Prostate gland (tissue), 2 donors: ENCODE data around the gene RGS10. TPM values are rescaled to one million over a fixed set of nuclear protein-coding genes. Genes with fewer than 3 reads are reported as not detected.
"Not testable (repeated sequence)": the region's sequence is repeated elsewhere in the genome, so short reads cannot be mapped to it uniquely, and the experiment has no call there.

ENCODE experiments used
- DNase-seq: peaks from one replicate; pipeline ENCODE4 v3.0.0-alpha.2; 2019; ENCODE audit warnings: low spot score
- H3K27ac ChIP-seq, 2 donors: fragments of 200-600 bp; sonication (generic); 2 replicates each; pipeline ENCODE4 v1.5.1; 2017 to 2019
- H3K27me3 ChIP-seq: fragments of 200-600 bp; sonication (generic); replicated peaks from 2 replicates; pipeline ENCODE4 v1.5.1; 2019; ENCODE audit not compliant: insufficient read depth
- H3K36me3 ChIP-seq, 2 donors: fragments of 200-600 bp; sonication (generic); 1 replicate in 1 of 2; 2 replicates in 1 of 2; pipeline versions ENCODE4 v1.5.1 to v1.8.1; 2017 to 2019
- H3K4me1 ChIP-seq: fragments of 200-600 bp; sonication (generic); replicated peaks from 2 replicates; pipeline ENCODE4 v1.5.1; 2019
- H3K4me3 ChIP-seq, 2 donors: fragments of 200-600 bp; sonication (generic); 2 replicates each; pipeline ENCODE4 v1.5.1; 2017 to 2019
- H3K9me3 ChIP-seq: fragments of 200-600 bp; sonication (generic); 2 replicates; pipeline ENCODE4 v1.5.1; 2017
- CTCF ChIP-seq, 4 experiments: fragments of 200-600 bp in 2 of 4; fragments of 450-650 bp in 2 of 4; sonication (generic) in 2 of 4; IDR thresholded peaks; 1 replicate in 3 of 4; 2 replicates in 1 of 4; pipeline ENCODE4 v1.5.1; 2016 to 2019; ENCODE audit warnings: antibody characterized with exemption in 4 of 4, mild to moderate bottlenecking in 2 of 4, moderate library complexity in 2 of 4
- POLR2A ChIP-seq: fragments of 450-650 bp; IDR thresholded peaks from one replicate; pipeline ENCODE4 v1.6.1; 2016; ENCODE audit warnings: antibody characterized with exemption, mild to moderate bottlenecking
- POLR2AphosphoS5 ChIP-seq: sonication (generic); formaldehyde crosslinking; IDR thresholded peaks from one replicate; pipeline ENCODE4 v1.6.1; 2017; ENCODE audit warnings: antibody characterized with exemption
- WGBS: methylation state at CpG from one replicate; pipeline ENCODE4 v1.1.5; 2018; 5-methylcytosine and 5-hydroxymethylcytosine counted together
- intact Hi-C: fragments of 100-400 bp; cut with DNase I; formaldehyde crosslinking; loops from one replicate; pipeline ENCODE4 v1.14.2; 2022
- total RNA-seq, 2 donors: library from RNA; depleted of rRNA; stranded (reverse); fragments of >200 nt; gene quantifications; one replicate each; pipeline ENCODE4 v1.1.0, GENCODE V29; 2016

The RGS10 gene
- total RNA-seq, 2 donors from 2014 or later, result 12.4 to 67.7 TPM

- H3K27ac ChIP-seq, H3K4me3 ChIP-seq, intact Hi-C loops, H3K9me3 ChIP-seq, H3K4me1 ChIP-seq, H3K36me3 ChIP-seq, DNase-seq, H3K27me3 ChIP-seq: not testable (repeated sequence)
- peak; percentile 38 for TF ChIP-seq POLR2AphosphoS5
- WGBS, result 63% methylated on average over 8 of the region's 8 CpGs
Measured at GRCh38 chr10:119528663-119529237, 13.8 kb downstream of the RGS10 start.

- H3K27me3 ChIP-seq, result no peaks in the 10 kb centered on the region
- intact Hi-C loops, result no loop called here
- no peaks in the 10 kb centered on the region for H3K36me3 ChIP-seq
- no peak for DNase-seq
- H3K4me1 ChIP-seq, result peaks cover 8% of the 10 kb centered on the region
- no peak overlapping the region for H3K27ac ChIP-seq
- WGBS, result 78% methylated on average over 18 of the region's 18 CpGs
- TF ChIP-seq POLR2A (no peak), CTCF (IDR thresholded peaks at IDR 0.05) (no peak), POLR2AphosphoS5 (no peak)
- H3K4me3 ChIP-seq, result no peak overlapping the region
- no peaks in the 10 kb centered on the region for H3K9me3 ChIP-seq
Measured at GRCh38 chr10:119526621-119527592, 15.6 kb downstream of the RGS10 start.

- intact Hi-C loops, result no loop called here
- H3K27ac ChIP-seq, result no peak overlapping the region
- WGBS, result 56% methylated on average over 1 of the region's 1 CpG
- H3K4me3 ChIP-seq, result no peak overlapping the region
- H3K36me3 ChIP-seq, result no peaks in the 10 kb centered on the region
- H3K9me3 ChIP-seq, result no peaks in the 10 kb centered on the region
- DNase-seq, result no peak
- TF ChIP-seq POLR2A (no peak), POLR2AphosphoS5 (no peak), CTCF (IDR thresholded peaks at IDR 0.05) (no peak)
- peaks cover 7% of the 10 kb centered on the region for H3K4me1 ChIP-seq
- no peaks in the 10 kb centered on the region for H3K27me3 ChIP-seq
Measured at GRCh38 chr10:119526149-119526548, 16.4 kb downstream of the RGS10 start.

GRCh38 chr10:119525116-119525515 is 17.4 kb downstream of the RGS10 start:
- TF ChIP-seq CTCF (IDR thresholded peaks at IDR 0.05) (no peak), POLR2AphosphoS5 (no peak), POLR2A (no peak)
- Histone ChIP-seq H3K27ac (no peak overlapping the region), H3K4me1 (no peaks in the 10 kb centered on the region), H3K27me3 (no peaks in the 10 kb centered on the region), H3K4me3 (no peak overlapping the region), H3K9me3 (no peaks in the 10 kb centered on the region), H3K36me3 (no peaks in the 10 kb centered on the region)
- no peak for DNase-seq
- intact Hi-C loops, result no loop called here
- WGBS, result 98% methylated on average over 5 of the region's 5 CpGs

GRCh38 chr10:119524720-119525070 is 17.8 kb downstream of the RGS10 start:
- Histone ChIP-seq H3K27ac (no peak overlapping the region), H3K27me3 (no peaks in the 10 kb centered on the region), H3K36me3 (no peaks in the 10 kb centered on the region), H3K9me3 (no peaks in the 10 kb centered on the region), H3K4me3 (no peak overlapping the region), H3K4me1 (no peaks in the 10 kb centered on the region)
- 92% methylated on average over 13 of the region's 13 CpGs for WGBS
- DNase-seq, result no peak
- TF ChIP-seq CTCF (IDR thresholded peaks at IDR 0.05) (no peak), POLR2A (no peak), POLR2AphosphoS5 (no peak)
- intact Hi-C loops, result no loop called here
